HL-60 (cell line): ENCODE data around the gene IGHMBP2.

Experiments used
- POLR2AphosphoS5 ChIP-seq: IDR thresholded peaks from 2 replicates; pipeline ENCODE4 v1.6.1; 2012; ENCODE audit warnings: low read depth
- TF ChIP-seq, protein P1 (sequence below): IDR thresholded peaks from one replicate; pipeline ENCODE4 v1.5.1; 2011; ENCODE audit warnings: low read length, control low read depth, inconsistent platforms; ENCODE audit not compliant: insufficient read depth

DNA sequence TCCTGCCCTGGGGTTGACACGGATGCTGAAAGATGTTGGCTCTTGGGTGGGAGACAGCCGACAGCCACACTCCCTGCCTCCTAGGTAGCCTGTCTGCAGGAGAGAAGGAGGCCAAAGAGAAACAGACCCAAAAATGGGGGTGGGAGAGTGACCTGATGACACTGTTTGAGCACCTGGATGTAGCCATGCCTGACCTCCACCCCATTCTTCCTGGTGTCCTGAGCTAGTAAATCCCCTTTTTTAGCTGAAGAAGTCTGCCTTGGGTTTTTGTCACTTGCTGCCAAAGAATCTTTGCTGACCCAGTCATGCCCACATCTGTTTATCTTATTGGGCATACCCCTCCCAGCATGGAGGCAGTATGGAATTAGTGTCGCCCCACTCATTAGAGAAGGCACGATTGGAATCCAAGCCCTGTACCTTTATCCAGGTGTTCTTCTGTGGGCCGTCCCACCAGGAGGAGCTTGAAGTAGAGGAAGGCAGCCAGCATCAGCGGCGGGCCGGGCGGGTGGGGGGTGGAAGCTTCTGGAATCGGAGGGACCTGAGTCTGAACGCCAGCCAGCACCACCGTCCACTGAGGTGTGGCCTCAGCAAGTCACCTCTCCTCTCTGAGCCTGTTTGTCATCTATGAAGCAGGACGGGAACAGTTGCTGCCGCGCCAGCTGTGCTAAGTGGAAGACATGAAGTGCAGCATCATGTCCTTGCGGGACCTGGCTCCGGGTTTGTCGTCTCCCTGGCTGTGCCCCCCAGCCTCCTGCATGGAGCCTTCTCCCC lies 37.8 kb downstream of the IGHMBP2 start:
- no peak for TF ChIP-seq POLR2AphosphoS5
- TF ChIP-seq, protein P1, sequence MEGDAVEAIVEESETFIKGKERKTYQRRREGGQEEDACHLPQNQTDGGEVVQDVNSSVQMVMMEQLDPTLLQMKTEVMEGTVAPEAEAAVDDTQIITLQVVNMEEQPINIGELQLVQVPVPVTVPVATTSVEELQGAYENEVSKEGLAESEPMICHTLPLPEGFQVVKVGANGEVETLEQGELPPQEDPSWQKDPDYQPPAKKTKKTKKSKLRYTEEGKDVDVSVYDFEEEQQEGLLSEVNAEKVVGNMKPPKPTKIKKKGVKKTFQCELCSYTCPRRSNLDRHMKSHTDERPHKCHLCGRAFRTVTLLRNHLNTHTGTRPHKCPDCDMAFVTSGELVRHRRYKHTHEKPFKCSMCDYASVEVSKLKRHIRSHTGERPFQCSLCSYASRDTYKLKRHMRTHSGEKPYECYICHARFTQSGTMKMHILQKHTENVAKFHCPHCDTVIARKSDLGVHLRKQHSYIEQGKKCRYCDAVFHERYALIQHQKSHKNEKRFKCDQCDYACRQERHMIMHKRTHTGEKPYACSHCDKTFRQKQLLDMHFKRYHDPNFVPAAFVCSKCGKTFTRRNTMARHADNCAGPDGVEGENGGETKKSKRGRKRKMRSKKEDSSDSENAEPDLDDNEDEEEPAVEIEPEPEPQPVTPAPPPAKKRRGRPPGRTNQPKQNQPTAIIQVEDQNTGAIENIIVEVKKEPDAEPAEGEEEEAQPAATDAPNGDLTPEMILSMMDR: no peak
